ENCODE results near the gene MRPL36.

MRPL36 gene

DNA sequence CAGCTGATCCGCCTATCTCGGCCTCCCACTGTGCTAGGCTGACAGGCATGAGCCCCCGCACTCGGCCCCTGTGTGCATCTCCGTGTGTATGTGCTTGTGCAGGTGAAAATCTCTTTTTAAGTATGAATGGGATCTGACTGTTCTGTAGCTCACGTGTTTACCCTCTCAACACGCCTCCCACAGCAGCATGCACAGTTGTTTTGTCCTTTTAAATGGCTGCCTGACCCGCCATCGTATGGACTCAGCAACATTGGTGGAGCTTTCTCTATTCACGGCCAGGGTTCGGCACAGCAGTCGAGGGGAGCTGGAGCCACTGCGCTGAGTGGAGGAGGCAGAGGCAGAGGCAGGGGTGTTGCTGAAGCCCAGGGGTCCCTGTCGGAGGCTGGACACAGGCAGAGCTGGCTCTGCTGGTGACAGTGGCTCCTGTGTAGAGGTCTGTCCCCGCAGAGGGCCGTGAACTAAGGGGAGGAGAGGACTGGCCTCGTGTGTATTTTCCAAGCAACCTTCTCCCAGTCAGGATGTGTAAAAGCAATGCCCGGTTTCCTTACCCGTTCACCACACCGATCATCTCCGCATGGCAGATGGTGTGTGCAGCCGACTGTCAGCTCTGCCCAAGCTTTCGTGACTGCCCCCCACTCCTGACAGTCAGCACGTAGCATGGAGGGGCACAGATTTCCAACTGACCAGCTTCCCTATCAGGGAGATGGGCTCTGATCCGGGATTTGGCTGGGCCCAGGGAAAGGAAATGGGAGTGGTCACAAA is 37.3 kb downstream of the MRPL36 start:
- Histone ChIP-seq H3K27ac (peak overlapping the region; percentile 10; the same call in 1 of the 2 replicates), H3K4me1 (peaks cover 60% of the 10 kb centered on the region), H3K9ac (peak overlapping the region; percentile 49), H3K36me3 (no peaks in the 10 kb centered on the region), H4K20me1 (no peaks in the 10 kb centered on the region), H3K9me3 (peaks cover 17% of the 10 kb centered on the region), H3K4me3 (no peak overlapping the region), H3K27me3 (0 out of 2 replicates have a peak, but pooled peaks cover 5% of the 10 kb centered on the region), H3K4me2 (peak overlapping the region; percentile 89)
- no peak for TF ChIP-seq Cebpa-rat (IDR thresholded peaks at IDR 0.05)

DNA sequence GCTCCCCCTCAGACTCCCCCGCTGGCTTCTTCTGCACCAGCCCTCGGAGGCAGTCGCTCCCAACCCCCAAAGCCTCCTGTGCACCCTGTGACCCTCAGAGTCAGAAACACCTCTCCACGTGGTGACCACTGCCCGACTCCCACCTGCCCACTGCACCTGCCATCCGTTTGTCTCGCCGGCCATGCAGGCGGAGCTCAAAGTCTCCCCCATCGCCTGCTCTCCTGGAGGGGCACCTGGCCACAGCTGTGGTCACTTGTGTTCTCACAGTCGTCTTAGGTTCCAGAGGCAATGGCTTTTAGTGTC is 38.2 kb downstream of the MRPL36 start:
- H3K27me3 ChIP-seq: 0 out of 2 replicates have a peak, but pooled peaks cover 5% of the 10 kb centered on the region
- H3K4me3 ChIP-seq: no peak overlapping the region
- H3K36me3 ChIP-seq: no peaks in the 10 kb centered on the region
- TF ChIP-seq Cebpa-rat (IDR thresholded peaks at IDR 0.05): no peak
- peaks cover 68% of the 10 kb centered on the region for H3K4me1 ChIP-seq
- H3K27ac ChIP-seq: no peak overlapping the region
- no peaks in the 10 kb centered on the region for H4K20me1 ChIP-seq
- peaks cover 19% of the 10 kb centered on the region for H3K9me3 ChIP-seq
- peak overlapping the region; percentile 89 for H3K4me2 ChIP-seq
- no peak overlapping the region for H3K9ac ChIP-seq

DNA sequence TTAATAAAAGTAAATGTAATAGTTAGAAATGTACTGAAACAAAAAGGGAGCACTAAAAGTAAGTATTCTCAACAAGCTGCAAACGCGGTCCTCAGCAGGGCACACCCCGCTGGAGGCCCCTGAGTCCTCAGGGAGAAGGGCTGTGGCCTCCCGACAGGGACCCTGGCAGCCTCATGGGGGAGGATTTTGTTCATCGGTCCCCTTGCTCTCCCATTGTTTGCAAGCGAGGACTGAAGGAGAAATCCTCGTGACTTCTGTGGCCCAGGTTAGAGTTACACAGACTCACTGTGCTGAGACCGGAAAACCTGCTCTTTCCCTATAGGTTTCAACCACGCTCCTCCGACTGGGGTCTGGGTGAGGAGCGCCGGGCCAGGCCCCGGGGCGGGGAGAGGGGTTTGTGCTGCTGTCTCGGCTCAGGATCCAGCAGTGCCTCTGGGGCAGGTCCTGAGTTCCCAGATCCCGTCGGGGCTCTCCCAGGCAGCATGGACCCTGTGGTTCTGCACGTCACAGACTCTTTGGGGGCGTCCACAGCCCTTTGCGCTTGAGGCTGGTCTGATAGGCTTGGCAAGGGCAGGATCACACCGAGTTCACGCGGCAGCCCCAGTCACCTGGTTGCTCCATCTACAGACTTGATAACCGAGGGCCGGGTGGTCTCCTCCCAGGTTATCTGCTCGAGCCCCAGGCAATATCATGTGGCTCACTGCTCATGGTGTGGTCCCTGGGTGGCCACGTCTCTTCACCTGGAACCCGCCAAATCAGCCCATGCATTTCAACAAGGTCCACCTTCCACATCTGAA is 38.8 kb downstream of the MRPL36 start:
- Histone ChIP-seq H4K20me1 (no peaks in the 10 kb centered on the region), H3K9ac (no peak overlapping the region), H3K27ac (no peak overlapping the region), H3K36me3 (no peaks in the 10 kb centered on the region), H3K9me3 (peaks cover 19% of the 10 kb centered on the region), H3K27me3 (0 out of 2 replicates have a peak, but pooled peaks cover 5% of the 10 kb centered on the region), H3K4me3 (no peak overlapping the region), H3K4me2 (peak overlapping the region; percentile 89), H3K4me1 (peaks cover 74% of the 10 kb centered on the region)
- no peak for TF ChIP-seq Cebpa-rat (IDR thresholded peaks at IDR 0.05)

- Histone ChIP-seq H3K27ac (no peak overlapping the region), H4K20me1 (no peaks in the 10 kb centered on the region), H3K4me1 (peaks cover 76% of the 10 kb centered on the region), H3K27me3 (0 out of 2 replicates have a peak, but pooled peaks cover 5% of the 10 kb centered on the region), H3K9me3 (peaks cover 19% of the 10 kb centered on the region), H3K4me3 (no peak overlapping the region), H3K4me2 (peak overlapping the region; percentile 89), H3K36me3 (no peaks in the 10 kb centered on the region), H3K9ac (no peak overlapping the region)
- no peak for TF ChIP-seq Cebpa-rat (IDR thresholded peaks at IDR 0.05)
Measured at GRCh38 chr5:1760231-1760630, 39.4 kb downstream of the MRPL36 start.

DNA sequence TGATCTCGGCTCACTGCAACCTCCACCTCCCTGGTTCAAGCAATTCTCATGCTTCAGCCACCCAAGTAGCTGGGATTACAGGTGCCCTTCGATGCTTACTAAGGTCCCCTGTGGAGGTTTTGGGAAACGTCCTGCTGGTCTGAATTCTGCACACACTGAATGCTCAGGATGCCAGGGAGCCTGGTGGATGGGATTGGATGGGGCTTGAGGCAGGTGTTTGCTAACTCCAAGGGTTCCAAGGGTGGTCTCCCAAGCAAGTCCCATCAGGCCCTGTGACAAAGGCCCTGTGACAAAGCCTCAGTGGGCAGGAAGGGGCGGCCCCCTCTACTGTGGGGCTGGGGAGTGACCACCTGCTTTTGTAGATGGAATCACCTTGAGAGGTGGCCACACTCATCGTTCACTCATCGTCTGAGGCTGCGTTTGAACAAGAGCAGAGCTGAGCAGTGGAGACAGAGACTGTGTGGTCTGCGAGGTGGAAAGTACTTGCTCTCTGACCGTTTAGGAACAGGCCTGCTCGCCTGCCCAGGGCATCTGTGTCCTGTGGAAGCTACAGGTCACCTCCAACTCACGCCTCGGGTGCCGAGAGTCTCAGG is 40.2 kb downstream of the MRPL36 start:
- peaks cover 76% of the 10 kb centered on the region for H3K4me1 ChIP-seq
- no peaks in the 10 kb centered on the region for H3K36me3 ChIP-seq
- H3K27ac ChIP-seq: no peak overlapping the region
- H4K20me1 ChIP-seq: no peaks in the 10 kb centered on the region
- peaks cover 19% of the 10 kb centered on the region for H3K9me3 ChIP-seq
- 0 out of 2 replicates have a peak, but pooled peaks cover 5% of the 10 kb centered on the region for H3K27me3 ChIP-seq
- H3K9ac ChIP-seq: no peak overlapping the region
- TF ChIP-seq Cebpa-rat (IDR thresholded peaks at IDR 0.05): no peak
- no peak overlapping the region for H3K4me3 ChIP-seq
- no peak overlapping the region for H3K4me2 ChIP-seq

DNA sequence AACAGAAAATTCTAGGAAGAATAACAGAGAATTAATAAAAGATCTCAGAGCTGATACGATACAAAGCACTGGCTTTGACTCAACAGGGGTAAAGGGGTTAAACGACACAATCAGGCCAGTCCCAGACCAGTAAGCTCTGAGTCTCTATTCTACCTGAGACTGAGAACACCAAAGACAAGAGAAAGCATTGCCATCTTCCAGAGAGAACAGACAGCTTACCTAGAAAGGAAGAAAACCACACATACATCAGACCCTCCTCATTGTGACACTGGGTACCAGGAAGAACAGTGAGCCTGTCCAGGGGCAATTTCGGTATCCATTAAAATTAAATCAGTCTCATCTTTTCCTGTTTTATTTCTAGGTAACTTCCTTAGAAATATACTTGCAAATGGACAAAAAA is 41.1 kb downstream of the MRPL36 start:
- H3K27ac ChIP-seq: no peak overlapping the region
- H3K9me3 ChIP-seq: peaks cover 19% of the 10 kb centered on the region
- H3K9ac ChIP-seq: no peak overlapping the region
- no peaks in the 10 kb centered on the region for H4K20me1 ChIP-seq
- H3K36me3 ChIP-seq: no peaks in the 10 kb centered on the region
- no peak for TF ChIP-seq Cebpa-rat (IDR thresholded peaks at IDR 0.05)
- H3K4me1 ChIP-seq: peaks cover 68% of the 10 kb centered on the region
- 0 out of 2 replicates have a peak, but pooled peaks cover 5% of the 10 kb centered on the region for H3K27me3 ChIP-seq
- H3K4me3 ChIP-seq: no peak overlapping the region
- H3K4me2 ChIP-seq: no peak overlapping the region

DNA sequence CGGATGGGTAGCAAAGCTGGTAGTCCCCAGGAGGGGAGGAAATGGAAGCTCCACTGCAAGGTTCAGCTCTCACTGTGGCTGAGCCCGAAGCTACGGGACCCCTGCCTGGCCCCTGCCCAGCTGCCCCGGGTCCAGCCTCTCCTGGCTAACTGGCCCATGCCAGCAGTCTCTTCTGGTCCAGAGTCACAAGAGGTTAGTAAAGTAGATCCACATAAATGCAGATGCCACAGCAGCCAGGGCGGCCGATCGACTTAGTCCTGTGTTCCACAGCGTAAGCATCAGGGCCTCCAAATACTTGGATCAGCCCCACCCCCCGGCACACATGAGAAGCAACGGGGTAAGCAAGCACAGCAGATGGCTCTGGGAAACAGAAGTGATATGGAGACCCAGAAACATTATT is 42.1 kb downstream of the MRPL36 start:
- no peak overlapping the region for H3K9ac ChIP-seq
- H3K4me3 ChIP-seq: no peak overlapping the region
- H3K4me1 ChIP-seq: peaks cover 66% of the 10 kb centered on the region
- no peaks in the 10 kb centered on the region for H3K36me3 ChIP-seq
- H3K9me3 ChIP-seq: peaks cover 19% of the 10 kb centered on the region
- H3K4me2 ChIP-seq: no peak overlapping the region
- H3K27ac ChIP-seq: no peak overlapping the region
- H4K20me1 ChIP-seq: no peaks in the 10 kb centered on the region
- H3K27me3 ChIP-seq: 0 out of 2 replicates have a peak, but pooled peaks cover 5% of the 10 kb centered on the region
- no peak for TF ChIP-seq Cebpa-rat (IDR thresholded peaks at IDR 0.05)

GRCh38 chr5:1756481-1756880 is 43.2 kb downstream of the MRPL36 start:
- H3K27me3 ChIP-seq: 0 out of 2 replicates have a peak, but pooled peaks cover 5% of the 10 kb centered on the region
- H4K20me1 ChIP-seq: no peaks in the 10 kb centered on the region
- H3K27ac ChIP-seq: peak overlapping the region; percentile 42; the same call in 1 of the 2 replicates
- H3K4me1 ChIP-seq: peaks cover 66% of the 10 kb centered on the region
- no peak overlapping the region for H3K9ac ChIP-seq
- H3K4me3 ChIP-seq: no peak overlapping the region
- H3K36me3 ChIP-seq: no peaks in the 10 kb centered on the region
- H3K9me3 ChIP-seq: peaks cover 19% of the 10 kb centered on the region
- peak overlapping the region; percentile 59 for H3K4me2 ChIP-seq
- TF ChIP-seq Cebpa-rat (IDR thresholded peaks at IDR 0.05): no peak

DNA sequence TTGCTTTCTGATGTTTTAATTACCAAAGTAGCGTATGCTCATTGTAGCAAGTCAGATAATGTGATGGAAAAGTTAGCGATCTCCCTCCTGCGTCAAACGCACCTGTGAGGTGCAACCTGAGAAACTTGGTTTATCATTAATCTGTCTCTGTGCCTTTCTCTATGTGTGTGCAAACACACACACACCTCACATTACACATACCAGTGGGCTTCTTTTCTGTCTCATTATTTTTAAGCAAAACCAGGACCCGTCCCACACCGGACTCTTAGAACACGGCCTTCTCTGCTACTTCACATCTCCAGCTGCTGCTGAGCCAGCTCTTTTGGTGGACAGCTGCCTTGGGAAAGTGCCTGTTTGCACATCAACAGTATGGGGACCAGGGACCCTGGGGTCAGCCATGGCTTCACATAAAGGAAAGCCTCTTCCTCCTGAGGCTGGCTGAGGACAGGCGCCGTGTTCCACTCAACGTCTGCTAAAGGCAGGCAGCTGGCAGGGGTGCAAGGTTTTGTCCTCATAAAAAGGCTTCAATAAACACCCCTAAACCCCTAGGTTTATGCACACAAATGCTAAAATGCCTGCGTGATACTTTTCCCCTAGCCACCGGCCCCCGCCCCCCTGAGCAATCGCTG is 44.2 kb downstream of the MRPL36 start:
- Histone ChIP-seq H3K36me3 (no peaks in the 10 kb centered on the region), H3K9ac (no peak overlapping the region), H3K9me3 (peaks cover 19% of the 10 kb centered on the region), H3K4me2 (peak overlapping the region; percentile 59), H3K4me1 (peaks cover 63% of the 10 kb centered on the region), H3K27ac (no peak overlapping the region), H4K20me1 (no peaks in the 10 kb centered on the region), H3K27me3 (no peaks in the 10 kb centered on the region), H3K4me3 (no peak overlapping the region)
- TF ChIP-seq Cebpa-rat (IDR thresholded peaks at IDR 0.05): no peak

All from BLaER1 (cell line).